K562 (cell line): Measurements from ENCODE around the gene AGPAT1.

Source experiments
- ATF1 ChIP-seq, 2 experiments: fragments of 450-650 bp in 1 of 2; IDR thresholded peaks; 2 replicates each; pipeline ENCODE4 v1.6.1; 2016; ENCODE audit warnings: missing compliant biosample characterization in 1 of 2, missing genetic modification characterization in 1 of 2
- CTCF ChIP-seq, 3 experiments: IDR thresholded peaks in 2 of 3; conservative IDR thresholded peaks in 1 of 3; 2 replicates each; pipeline ENCODE4 v1.5.1; 2011 to 2012; ENCODE audit warnings: low read length in 3 of 3, mild to moderate bottlenecking in 3 of 3, control low read depth in 2 of 3, improper control_type of control experiment in 1 of 3, inconsistent platforms in 1 of 3, low read depth in 1 of 3, mixed read lengths in 1 of 3, moderate library complexity in 1 of 3; ENCODE audit not compliant: insufficient read depth in 2 of 3

- TF ChIP-seq ATF1 (CRISPR knock-in tag; IDR thresholded peaks at IDR 0.05), result no peak
- no peak for TF ChIP-seq ATF1 (tag; IDR thresholded peaks at IDR 0.05)
- no peak for TF ChIP-seq CTCF (IDR thresholded peaks at IDR 0.05 in 2 of 3, conservative IDR thresholded peaks at IDR 0.05 in 1 of 3; ENCODE audit: insufficient read depth in 2 of 3, low read depth in 1 of 3, low read length in 3 of 3)
Measured at GRCh38 chr6:32204268-32204715, 28.4 kb upstream of the AGPAT1 start.
